Thymus (tissue), 11 donors: ENCODE results near the gene ASTN1. TPM values are rescaled to one million over a fixed set of nuclear protein-coding genes. Genes with fewer than 3 reads are reported as not detected.

Experiments
- DNase-seq, 9 donors: peaks; one replicate each; pipeline ENCODE4 v3.0.0-alpha.2; 2013; ENCODE audit warnings: low spot score in 9 of 9, low read depth in 6 of 9, missing footprints in 1 of 9
- H3K27ac ChIP-seq, 2 donors: one replicate each; pipeline ENCODE4 v1.5.1; 2013; ENCODE audit warnings: control low read depth in 1 of 2, low read depth in 1 of 2, low read length in 1 of 2, mild to moderate bottlenecking in 1 of 2, moderate library complexity in 1 of 2
- H3K27me3 ChIP-seq, 2 donors: one replicate each; pipeline ENCODE4 v1.5.1; 2013; ENCODE audit warnings: low read length in 1 of 2; ENCODE audit not compliant: control insufficient read depth in 2 of 2, insufficient read depth in 1 of 2
- H3K36me3 ChIP-seq, 2 donors: one replicate each; pipeline ENCODE4 v1.5.1; 2013; ENCODE audit warnings: low read length in 1 of 2, mild to moderate bottlenecking in 1 of 2, moderate library complexity in 1 of 2; ENCODE audit not compliant: control insufficient read depth in 2 of 2, insufficient read depth in 2 of 2
- H3K4me1 ChIP-seq, 2 donors: one replicate each; pipeline ENCODE4 v1.5.1; 2013; ENCODE audit warnings: low read length in 2 of 2; ENCODE audit not compliant: control insufficient read depth in 2 of 2, insufficient read depth in 2 of 2
- H3K4me3 ChIP-seq, 2 donors: one replicate each; pipeline ENCODE4 v1.5.1; 2013; ENCODE audit warnings: low read length in 2 of 2, control low read depth in 1 of 2, mild to moderate bottlenecking in 1 of 2
- H3K9me3 ChIP-seq, 2 donors: one replicate each; pipeline ENCODE4 v1.5.1; 2013; ENCODE audit warnings: low read length in 1 of 2, mild to moderate bottlenecking in 1 of 2; ENCODE audit not compliant: control insufficient read depth in 2 of 2, insufficient read depth in 1 of 2
- WGBS: extraction: QIAGEN DNeasy Blood & Tissue Kit; methylation state at CpG from one replicate; pipeline ENCODE4 v1.1.7; 2013; 5-methylcytosine and 5-hydroxymethylcytosine counted together
- polyA plus RNA-seq: library from polyadenylated mRNA; stranded (reverse); fragments of 200-250 nt; gene quantifications from one replicate; pipeline ENCODE4 v1.2.3, GENCODE V29; 2013
- total RNA-seq: library from RNA; stranded (reverse); fragments of 120-200 nt; gene quantifications from one replicate; pipeline ENCODE4 v1.2.4, GENCODE V29; 2013
- donor health status: healthy.

ASTN1 gene
- total and polyA plus RNA-seq, 2 donors: 0.09 to 0.24 TPM

- no peak overlapping the region for H3K27ac ChIP-seq
- 77% methylated on average over 4 of the region's 4 CpGs for WGBS
- H3K27me3 ChIP-seq: no peaks in the 10 kb centered on the region
- no peaks in the 10 kb centered on the region for H3K9me3 ChIP-seq
- no peaks in the 10 kb centered on the region for H3K4me1 ChIP-seq
- DNase-seq: no peak
- H3K4me3 ChIP-seq: no peak overlapping the region
- no peaks in the 10 kb centered on the region for H3K36me3 ChIP-seq
Observed at GRCh38 chr1:176858433-176858916, 306.0 kb downstream of the ASTN1 start.

GRCh38 chr1:176857632-176858031 lies 306.9 kb downstream of the ASTN1 start:
- Histone ChIP-seq H3K27me3 (no peaks in the 10 kb centered on the region), H3K27ac (no peak overlapping the region), H3K36me3 (no peaks in the 10 kb centered on the region), H3K4me3 (no peak overlapping the region), H3K4me1 (no peaks in the 10 kb centered on the region), H3K9me3 (no peaks in the 10 kb centered on the region)
- no peak for DNase-seq
- WGBS: 85% methylated on average over 4 of the region's 4 CpGs

DNA sequence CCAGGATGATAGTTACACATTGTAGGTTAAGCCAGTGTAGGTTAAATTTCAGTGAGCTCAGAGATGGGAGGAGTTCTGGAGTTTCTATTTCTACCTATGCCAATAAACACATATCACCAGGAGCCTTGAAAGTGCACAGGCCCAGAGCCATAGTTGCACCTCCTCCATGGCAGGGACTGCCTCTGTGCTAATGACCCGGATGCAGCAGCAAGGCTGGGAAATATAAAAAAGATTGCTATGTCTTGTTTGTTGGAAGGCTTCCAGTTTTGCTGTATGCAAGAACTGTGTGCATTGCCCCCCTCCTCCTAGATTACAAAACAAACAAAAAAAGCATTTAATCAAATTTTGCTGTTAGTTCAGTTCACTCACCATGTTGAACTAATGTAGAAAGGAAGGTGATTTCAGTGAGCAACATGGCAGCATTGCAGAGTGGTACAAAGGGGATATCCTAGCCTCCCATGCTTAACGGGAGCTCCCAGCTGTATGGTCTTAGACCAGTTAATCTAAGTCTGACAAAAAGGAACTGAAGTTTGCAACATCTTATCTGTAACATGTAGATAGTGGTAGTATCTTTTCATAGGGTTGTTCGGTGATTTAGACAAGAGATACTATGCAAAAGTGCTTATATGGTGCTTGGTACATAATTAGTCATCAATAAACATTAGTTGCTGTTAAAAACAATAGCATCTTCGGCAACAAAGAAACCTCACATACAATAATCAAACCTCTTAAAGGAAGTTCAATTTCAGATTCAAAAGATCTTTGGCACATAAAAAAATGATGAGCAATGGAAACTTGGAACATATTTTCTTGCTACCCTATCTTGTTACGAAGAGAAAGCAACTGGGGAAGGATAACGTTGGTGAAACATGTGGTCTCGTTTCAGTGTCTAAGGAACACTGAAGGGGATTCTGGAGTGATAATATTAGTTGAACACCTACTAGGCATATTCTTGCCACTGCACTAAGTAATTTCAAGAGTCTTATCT lies 309.5 kb downstream of the ASTN1 start:
- no peaks in the 10 kb centered on the region for H3K36me3 ChIP-seq
- H3K4me1 ChIP-seq: no peaks in the 10 kb centered on the region
- H3K27me3 ChIP-seq: no peaks in the 10 kb centered on the region
- H3K9me3 ChIP-seq: no peaks in the 10 kb centered on the region
- no peak overlapping the region for H3K4me3 ChIP-seq
- no peak for DNase-seq
- WGBS: 94% methylated on average over 7 of the region's 7 CpGs
- no peak overlapping the region for H3K27ac ChIP-seq

DNA sequence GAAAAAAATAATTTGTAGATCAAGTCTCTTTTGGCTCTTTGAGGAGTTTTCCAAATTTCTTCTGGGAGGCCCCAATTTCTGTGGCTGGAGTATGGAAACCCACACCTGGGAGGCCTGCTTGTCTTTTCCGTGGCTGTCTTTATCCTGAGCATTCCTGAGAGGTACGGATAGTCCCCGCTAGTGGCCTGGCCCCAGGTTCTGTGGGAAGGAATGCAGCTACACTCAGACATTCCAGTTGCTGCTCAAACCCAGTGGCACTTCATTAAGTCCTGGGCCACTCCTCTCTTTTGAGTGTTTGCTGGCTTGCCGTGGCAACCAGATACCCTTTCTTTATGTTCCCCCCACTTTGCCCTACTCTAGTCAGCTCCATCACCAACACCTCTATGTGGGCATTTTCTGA lies 310.4 kb downstream of the ASTN1 start:
- DNase-seq: no peak
- Histone ChIP-seq H3K27me3 (no peaks in the 10 kb centered on the region), H3K36me3 (no peaks in the 10 kb centered on the region)

GRCh38 chr1:176853503-176853902 lies 311.0 kb downstream of the ASTN1 start:
- DNase-seq: no peak
- no peaks in the 10 kb centered on the region for H3K36me3 ChIP-seq
- H3K27me3 ChIP-seq: no peaks in the 10 kb centered on the region
- H3K27ac ChIP-seq: no peak overlapping the region
- no peaks in the 10 kb centered on the region for H3K4me1 ChIP-seq
- no peak overlapping the region for H3K4me3 ChIP-seq
- H3K9me3 ChIP-seq: no peaks in the 10 kb centered on the region
- 81% methylated on average over 3 of the region's 3 CpGs for WGBS

More for the DNA sequence above, 310.4 kb downstream of the ASTN1 start:
- Histone ChIP-seq H3K9me3 (no peaks in the 10 kb centered on the region), H3K4me1 (no peaks in the 10 kb centered on the region), H3K4me3 (no peak overlapping the region), H3K27ac (no peak overlapping the region)
- 97% methylated on average over 4 of the region's 4 CpGs for WGBS

GRCh38 chr1:176852124-176852523 lies 312.4 kb downstream of the ASTN1 start:
- Histone ChIP-seq H3K4me1 (no peaks in the 10 kb centered on the region), H3K4me3 (no peak overlapping the region), H3K27ac (no peak overlapping the region), H3K36me3 (no peaks in the 10 kb centered on the region), H3K9me3 (no peaks in the 10 kb centered on the region), H3K27me3 (no peaks in the 10 kb centered on the region)
- DNase-seq: no peak
- 92% methylated on average over 3 of the region's 3 CpGs for WGBS

GRCh38 chr1:176850871-176851270 lies 313.6 kb downstream of the ASTN1 start:
- WGBS: 67% methylated on average over 4 of the region's 4 CpGs

GRCh38 chr1:176849281-176849680 lies 315.2 kb downstream of the ASTN1 start:
- no peaks in the 10 kb centered on the region for H3K27me3 ChIP-seq
- DNase-seq: no peak
- H3K27ac ChIP-seq: no peak overlapping the region
- no peak overlapping the region for H3K4me3 ChIP-seq
- 64% methylated on average over 3 of the region's 3 CpGs for WGBS
- H3K9me3 ChIP-seq: no peaks in the 10 kb centered on the region
- no peaks in the 10 kb centered on the region for H3K4me1 ChIP-seq
- no peaks in the 10 kb centered on the region for H3K36me3 ChIP-seq

More at GRCh38 chr1:176850871-176851270, 313.6 kb downstream of the ASTN1 start:
- no peaks in the 10 kb centered on the region for H3K27me3 ChIP-seq
- no peak overlapping the region for H3K4me3 ChIP-seq
- H3K27ac ChIP-seq: no peak overlapping the region
- no peaks in the 10 kb centered on the region for H3K36me3 ChIP-seq
- no peaks in the 10 kb centered on the region for H3K9me3 ChIP-seq
- no peak for DNase-seq
- no peaks in the 10 kb centered on the region for H3K4me1 ChIP-seq

- H3K27me3 ChIP-seq: no peaks in the 10 kb centered on the region
- no peak overlapping the region for H3K4me3 ChIP-seq
- H3K4me1 ChIP-seq: no peaks in the 10 kb centered on the region
- no peak overlapping the region for H3K27ac ChIP-seq
- WGBS: 91% methylated on average over 1 of the region's 1 CpG
- H3K36me3 ChIP-seq: no peaks in the 10 kb centered on the region
- H3K9me3 ChIP-seq: no peaks in the 10 kb centered on the region
- no peak for DNase-seq
Observed at GRCh38 chr1:176847052-176847451, 317.5 kb downstream of the ASTN1 start.
